Calu3 (cell line): ENCODE results near the gene MLIP. TPM values are rescaled to one million over a fixed set of nuclear protein-coding genes. Genes with fewer than 3 reads are reported as not detected.

Experiments
- BruUV-seq: library from RNA; stranded (reverse); fragments of 400-500 nt; replicated peaks from 2 replicates; lab custom pipeline; 2021; lab: Mats Ljungman, UMichigan
- CTCF ChIA-PET: fragments of 300-600 bp; sonication (Branson Sonifier 250); formaldehyde crosslinking; loops from one replicate; lab custom pipeline; 2022; ENCODE audit warnings: antibody characterized with exemption; lab: Charles Lee
- DNase-seq: peaks from one replicate; pipeline ENCODE4 v3.0.0; 2022
- H3K27ac Mint-ChIP-seq: one replicate; pipeline ENCODE4 v1.8.0; 2022; ENCODE audit warnings: mixed read lengths; ENCODE audit not compliant: unreplicated experiment
- H3K27me3 Mint-ChIP-seq: one replicate; pipeline ENCODE4 v1.8.0; 2022; ENCODE audit warnings: mixed read lengths; ENCODE audit not compliant: unreplicated experiment
- H3K36me3 Mint-ChIP-seq: one replicate; pipeline ENCODE4 v1.8.0; 2022; ENCODE audit warnings: mild to moderate bottlenecking, moderate library complexity, mixed read lengths; ENCODE audit not compliant: insufficient read depth, unreplicated experiment
- H3K4me1 Mint-ChIP-seq: one replicate; pipeline ENCODE4 v1.8.0; 2022; ENCODE audit warnings: mild to moderate bottlenecking, low read depth, mixed read lengths; ENCODE audit not compliant: unreplicated experiment
- H3K4me3 Mint-ChIP-seq: one replicate; pipeline ENCODE4 v1.8.0; 2022; ENCODE audit warnings: mild to moderate bottlenecking, low read depth, moderate library complexity, mixed read lengths; ENCODE audit not compliant: unreplicated experiment
- H3K9me3 Mint-ChIP-seq: one replicate; pipeline ENCODE4 v1.8.0; 2022; ENCODE audit warnings: low read depth, mixed read lengths; ENCODE audit not compliant: unreplicated experiment
- CTCF ChIP-seq: fragments of 200-600 bp; IDR thresholded peaks from one replicate; pipeline ENCODE4 v1.8.0; 2022; ENCODE audit warnings: antibody characterized with exemption; ENCODE audit not compliant: unreplicated experiment
- intact Hi-C: fragments of 100-400 bp; cut with micrococcal nuclease; formaldehyde crosslinking; loops from one replicate; pipeline ENCODE4 v1.10.0; 2022; ENCODE audit not compliant: unreplicated experiment
- total RNA-seq: library from RNA; stranded (reverse); gene quantifications from 2 replicates; pipeline ENCODE4 v1.2.3, GENCODE V29; 2022

Gene MLIP
- total RNA-seq, 1 experiment from 2014 or later, result 1.4 TPM

DNA sequence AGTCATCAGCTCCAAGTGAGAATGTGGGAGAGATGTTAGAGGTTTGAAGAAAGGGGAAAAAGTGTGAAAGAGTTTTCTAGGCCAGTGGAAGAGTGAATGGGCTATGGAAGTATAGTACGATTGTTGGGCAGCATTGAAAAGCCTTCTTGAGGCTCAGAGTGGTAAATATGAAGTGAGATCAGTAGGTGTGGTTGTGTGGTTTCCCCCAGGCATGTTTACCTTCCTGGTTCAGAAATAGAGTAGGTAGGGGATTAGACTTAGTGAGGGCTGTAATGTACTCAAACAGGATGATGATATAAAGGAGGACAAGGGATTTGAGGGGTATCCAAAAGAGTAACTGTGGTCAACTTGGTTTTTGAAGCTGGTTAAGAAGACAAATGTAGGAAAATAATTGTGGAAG, 3.7 kb downstream of the MLIP start:
- no TSS peak for BruUV-seq
- CTCF ChIA-PET, result no interaction called here
- Mint-ChIP-seq H3K9me3 (peaks cover 4% of the 10 kb centered on the region), H3K4me1 (peaks cover 32% of the 10 kb centered on the region), H3K27me3 (no peaks in the 10 kb centered on the region), H3K27ac (no peak overlapping the region), H3K36me3 (no peaks in the 10 kb centered on the region), H3K4me3 (no peak overlapping the region)
- intact Hi-C loops, result no loop called here
- DNase-seq, result no peak
- TF ChIP-seq CTCF, result no peak

GRCh38 chr6:54115966-54116365, 4.7 kb downstream of the MLIP start:
- TF ChIP-seq CTCF, result no peak
- DNase-seq, result no peak
- H3K36me3 Mint-ChIP-seq, result no peaks in the 10 kb centered on the region
- no peak overlapping the region for H3K27ac Mint-ChIP-seq
- peaks cover 4% of the 10 kb centered on the region for H3K9me3 Mint-ChIP-seq
- intact Hi-C loops, result no loop called here
- CTCF ChIA-PET, result no interaction called here
- peaks cover 42% of the 10 kb centered on the region for H3K4me1 Mint-ChIP-seq
- no peaks in the 10 kb centered on the region for H3K27me3 Mint-ChIP-seq
- no peak overlapping the region for H3K4me3 Mint-ChIP-seq
- no TSS peak for BruUV-seq

DNA sequence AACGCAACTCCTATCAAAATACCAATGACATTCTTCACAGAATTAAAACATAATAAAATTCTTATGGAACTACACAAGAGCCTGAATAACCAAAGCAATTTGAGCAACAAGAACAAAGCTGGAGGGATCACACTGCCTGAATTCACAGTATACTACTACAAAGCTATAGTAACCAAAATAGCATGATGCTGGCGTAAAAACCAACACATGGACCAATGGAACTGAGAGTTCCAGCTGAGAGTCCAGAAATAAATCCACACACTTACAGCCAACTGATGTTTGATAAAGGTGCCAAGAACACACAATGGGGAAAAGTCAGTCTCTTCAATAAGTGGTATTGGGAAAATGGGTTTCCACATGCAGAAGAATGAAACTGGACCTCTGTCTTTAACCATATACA, 6.9 kb downstream of the MLIP start:
- Mint-ChIP-seq H3K9me3 (peaks cover 4% of the 10 kb centered on the region), H3K4me1 (peaks cover 35% of the 10 kb centered on the region)
- BruUV-seq, result no TSS peak

DNA sequence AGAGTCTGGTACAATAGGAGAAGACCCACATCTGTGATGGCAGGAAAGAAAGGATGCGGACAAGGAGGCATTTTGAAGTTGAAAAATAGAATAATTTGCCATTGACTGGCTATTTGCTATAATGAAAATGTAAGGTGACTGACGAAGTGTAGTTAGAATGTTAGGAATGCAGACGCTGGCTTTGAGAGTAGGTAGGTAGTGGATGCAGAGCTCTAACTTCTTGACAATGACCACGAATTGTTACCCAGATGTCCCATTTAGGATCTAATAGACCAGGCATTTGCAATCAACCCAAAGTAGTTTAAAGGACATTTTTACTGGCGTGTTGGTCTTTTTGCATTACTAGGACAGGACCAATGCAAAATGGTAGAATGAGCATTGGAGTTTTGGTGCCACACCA, 14.2 kb downstream of the MLIP start:
- H3K27ac Mint-ChIP-seq, result no peak overlapping the region
- no peak for TF ChIP-seq CTCF

More for the DNA sequence above, 6.9 kb downstream of the MLIP start:
- TF ChIP-seq CTCF, result no peak
- H3K36me3 Mint-ChIP-seq, result no peaks in the 10 kb centered on the region
- H3K27ac Mint-ChIP-seq, result no peak overlapping the region
- H3K4me3 Mint-ChIP-seq, result no peak overlapping the region
- intact Hi-C loops, result no loop called here
- DNase-seq, result no peak
- CTCF ChIA-PET, result no interaction called here
- no peaks in the 10 kb centered on the region for H3K27me3 Mint-ChIP-seq

More for the DNA sequence above, 14.2 kb downstream of the MLIP start:
- Mint-ChIP-seq H3K4me3 (no peak overlapping the region), H3K27me3 (no peaks in the 10 kb centered on the region), H3K4me1 (peaks cover 5% of the 10 kb centered on the region), H3K9me3 (no peaks in the 10 kb centered on the region), H3K36me3 (no peaks in the 10 kb centered on the region)
- CTCF ChIA-PET, result no interaction called here
- DNase-seq, result no peak
- no TSS peak for BruUV-seq
- intact Hi-C loops, result no loop called here
